Endodermal cell (in vitro differentiated cells): ENCODE measurements around the gene GFOD1. TPM values are rescaled to one million over a fixed set of nuclear protein-coding genes. Genes with fewer than 3 reads are reported as not detected.
"Not testable (repeated sequence)": the region's sequence is repeated elsewhere in the genome, so short reads cannot be mapped to it uniquely, and the experiment has no call there.

ENCODE experiments used
- DNase-seq: peaks from one replicate; pipeline ENCODE4 v3.0.0-alpha.2; 2017
- H3K27ac ChIP-seq: 2 replicates; pipeline ENCODE4 v1.5.1; 2013; ENCODE audit warnings: mild to moderate bottlenecking, low read depth, low read length, moderate library complexity
- H3K27me3 ChIP-seq: 2 replicates; pipeline ENCODE4 v1.6.1; 2013; ENCODE audit warnings: mild to moderate bottlenecking, low read length, moderate library complexity; ENCODE audit not compliant: insufficient read depth, control insufficient read depth, poor library complexity, severe bottlenecking
- H3K36me3 ChIP-seq: 2 replicates; pipeline ENCODE4 v1.7.0; 2013; ENCODE audit warnings: mild to moderate bottlenecking, low read length, moderate library complexity; ENCODE audit not compliant: control insufficient read depth, insufficient read depth
- H3K4me1 ChIP-seq: one replicate; pipeline ENCODE4 v1.7.0; 2013; ENCODE audit warnings: low read length; ENCODE audit not compliant: control insufficient read depth, insufficient read depth
- H3K4me3 ChIP-seq: 2 replicates; pipeline ENCODE4 v1.5.1; 2013; ENCODE audit warnings: mild to moderate bottlenecking, low read length, moderate library complexity
- H3K9ac ChIP-seq: 2 replicates; pipeline ENCODE4 v1.6.1; 2013; ENCODE audit warnings: mild to moderate bottlenecking, low read length, moderate library complexity; ENCODE audit not compliant: poor library complexity, severe bottlenecking; ENCODE audit errors: extremely low read depth
- H3K9me3 ChIP-seq: 2 replicates; pipeline ENCODE4 v1.6.1; 2013; ENCODE audit warnings: mild to moderate bottlenecking, low read length, moderate library complexity; ENCODE audit not compliant: control insufficient read depth
- H3K27ac Mint-ChIP-seq: 2 replicates; pipeline ENCODE4 v1.8.0; 2020; ENCODE audit warnings: mixed read lengths
- H3K27me3 Mint-ChIP-seq: 2 replicates; pipeline ENCODE4 v1.8.0; 2021; ENCODE audit warnings: mild to moderate bottlenecking, mixed read lengths; ENCODE audit not compliant: insufficient read depth
- H3K36me3 Mint-ChIP-seq: 2 replicates; pipeline ENCODE4 v1.8.0; 2020; ENCODE audit warnings: low read depth, mixed read lengths
- H3K4me1 Mint-ChIP-seq: 2 replicates; pipeline ENCODE4 v1.8.0; 2020; ENCODE audit warnings: mixed read lengths
- H3K4me3 Mint-ChIP-seq: 2 replicates; pipeline ENCODE4 v1.8.0; 2020; ENCODE audit warnings: mild to moderate bottlenecking, moderate library complexity, mixed read lengths
- H3K9me3 Mint-ChIP-seq: 2 replicates; pipeline ENCODE4 v1.8.0; 2020; ENCODE audit warnings: mild to moderate bottlenecking, mixed read lengths
- WGBS, 2 experiments: methylation state at CpG; one replicate each; pipeline versions ENCODE4 v1.1.5 to v1.1.7; 2013; ENCODE audit warnings: missing lambda C conversion rate in 2 of 2, mixed read lengths in 1 of 2; ENCODE audit not compliant: insufficient coverage in 1 of 2, insufficient read length in 1 of 2; 5-methylcytosine and 5-hydroxymethylcytosine counted together
- total RNA-seq, 2 donors: library from RNA; stranded (reverse); fragmentation: NEBNext Ultra II Directional in 1 of 2; extraction: Animal tissue kit (Norgen Biotek cat#: 25700) in 1 of 2; gene quantifications; 2 replicates in 1 of 2; 3 replicates in 1 of 2; pipeline ENCODE4 v1.2.1, GENCODE V29; 2021
- TF ChIP-seq, protein P1 (sequence below): fragments of 200-600 bp; sonication (generic); conservative IDR thresholded peaks from 2 replicates; pipeline ENCODE4 v1.5.0; 2021; ENCODE audit warnings: antibody characterized with exemption, mild to moderate bottlenecking

GFOD1 gene
- total RNA-seq, 2 donors from 2014 or later = 0.71 to 1.9 TPM

- no peaks in the 10 kb centered on the region for H3K36me3 ChIP-seq
- no peak overlapping the region for H3K9ac ChIP-seq
- no peak overlapping the region for H3K4me3 ChIP-seq
- DNase-seq = peak; percentile 48
- WGBS, 2 experiments = 88 to 94% methylated on average over 2 to 6 of the region's 6 CpGs
- peaks cover 2% of the 10 kb centered on the region for H3K4me1 ChIP-seq
- no peak overlapping the region for H3K27ac ChIP-seq
- TF ChIP-seq, protein P1, sequence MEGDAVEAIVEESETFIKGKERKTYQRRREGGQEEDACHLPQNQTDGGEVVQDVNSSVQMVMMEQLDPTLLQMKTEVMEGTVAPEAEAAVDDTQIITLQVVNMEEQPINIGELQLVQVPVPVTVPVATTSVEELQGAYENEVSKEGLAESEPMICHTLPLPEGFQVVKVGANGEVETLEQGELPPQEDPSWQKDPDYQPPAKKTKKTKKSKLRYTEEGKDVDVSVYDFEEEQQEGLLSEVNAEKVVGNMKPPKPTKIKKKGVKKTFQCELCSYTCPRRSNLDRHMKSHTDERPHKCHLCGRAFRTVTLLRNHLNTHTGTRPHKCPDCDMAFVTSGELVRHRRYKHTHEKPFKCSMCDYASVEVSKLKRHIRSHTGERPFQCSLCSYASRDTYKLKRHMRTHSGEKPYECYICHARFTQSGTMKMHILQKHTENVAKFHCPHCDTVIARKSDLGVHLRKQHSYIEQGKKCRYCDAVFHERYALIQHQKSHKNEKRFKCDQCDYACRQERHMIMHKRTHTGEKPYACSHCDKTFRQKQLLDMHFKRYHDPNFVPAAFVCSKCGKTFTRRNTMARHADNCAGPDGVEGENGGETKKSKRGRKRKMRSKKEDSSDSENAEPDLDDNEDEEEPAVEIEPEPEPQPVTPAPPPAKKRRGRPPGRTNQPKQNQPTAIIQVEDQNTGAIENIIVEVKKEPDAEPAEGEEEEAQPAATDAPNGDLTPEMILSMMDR = no peak
- no peaks in the 10 kb centered on the region for H3K9me3 ChIP-seq
- H3K36me3 Mint-ChIP-seq = no peaks in the 10 kb centered on the region
- H3K27me3 Mint-ChIP-seq = peaks cover 7% of the 10 kb centered on the region
- H3K4me3 Mint-ChIP-seq = no peak overlapping the region
- H3K27ac Mint-ChIP-seq = no peak overlapping the region
- H3K27me3 ChIP-seq = no peaks in the 10 kb centered on the region
- H3K9me3 Mint-ChIP-seq = no peaks in the 10 kb centered on the region
- H3K4me1 Mint-ChIP-seq = peaks cover 17% of the 10 kb centered on the region
Measured at GRCh38 chr6:13461805-13462204, 25.6 kb downstream of the GFOD1 start.

- 94 to 98% methylated on average over 3 to 4 of the region's 4 CpGs for WGBS, 2 experiments
- no peak overlapping the region for H3K27ac Mint-ChIP-seq
- no peak overlapping the region for H3K27ac ChIP-seq
- H3K9me3 Mint-ChIP-seq = no peaks in the 10 kb centered on the region
- H3K36me3 ChIP-seq = no peaks in the 10 kb centered on the region
- DNase-seq = peak; percentile 37
- no peak overlapping the region for H3K4me3 ChIP-seq
- H3K9me3 ChIP-seq = no peaks in the 10 kb centered on the region
- peaks cover 2% of the 10 kb centered on the region for H3K4me1 ChIP-seq
- no peaks in the 10 kb centered on the region for H3K36me3 Mint-ChIP-seq
- H3K4me3 Mint-ChIP-seq = no peak overlapping the region
- H3K4me1 Mint-ChIP-seq = peaks cover 17% of the 10 kb centered on the region
- no peak overlapping the region for H3K9ac ChIP-seq
- H3K27me3 ChIP-seq = no peaks in the 10 kb centered on the region
- peaks cover 7% of the 10 kb centered on the region for H3K27me3 Mint-ChIP-seq
- TF ChIP-seq, protein P1 = no peak
Measured at GRCh38 chr6:13461307-13461706, 26.1 kb downstream of the GFOD1 start.

DNA sequence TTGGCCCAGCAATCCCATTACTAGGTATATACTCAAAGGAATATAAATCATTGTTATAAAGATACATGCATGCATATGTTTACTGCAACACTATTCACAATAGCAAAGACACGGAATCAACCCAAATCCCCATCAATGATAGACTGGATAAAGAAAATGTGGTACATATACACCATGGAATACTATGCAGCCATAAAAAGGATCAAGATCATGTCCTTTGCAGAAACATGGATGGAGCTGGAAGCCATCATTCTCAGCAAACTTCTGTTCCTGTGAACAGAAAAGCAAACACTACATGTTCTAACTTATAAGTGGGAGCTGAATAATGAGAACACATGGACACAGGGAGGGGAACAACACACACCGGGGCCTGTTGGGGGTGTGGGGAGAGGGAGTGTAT lies 27.1 kb downstream of the GFOD1 start:
- not testable (repeated sequence) for DNase-seq, H3K9me3 ChIP-seq, H3K9me3 Mint-ChIP-seq, H3K27me3 ChIP-seq, H3K4me3 Mint-ChIP-seq, H3K36me3 Mint-ChIP-seq, H3K36me3 ChIP-seq, H3K4me3 ChIP-seq, H3K27ac ChIP-seq, H3K27me3 Mint-ChIP-seq, H3K4me1 ChIP-seq, H3K9ac ChIP-seq, H3K27ac Mint-ChIP-seq
- H3K4me1 Mint-ChIP-seq = peaks cover 17% of the 10 kb centered on the region
- 50% methylated on average over 2 of the region's 2 CpGs; no CpG with 5 or more reads in 1 of the 2 experiments for WGBS, 2 experiments

DNA sequence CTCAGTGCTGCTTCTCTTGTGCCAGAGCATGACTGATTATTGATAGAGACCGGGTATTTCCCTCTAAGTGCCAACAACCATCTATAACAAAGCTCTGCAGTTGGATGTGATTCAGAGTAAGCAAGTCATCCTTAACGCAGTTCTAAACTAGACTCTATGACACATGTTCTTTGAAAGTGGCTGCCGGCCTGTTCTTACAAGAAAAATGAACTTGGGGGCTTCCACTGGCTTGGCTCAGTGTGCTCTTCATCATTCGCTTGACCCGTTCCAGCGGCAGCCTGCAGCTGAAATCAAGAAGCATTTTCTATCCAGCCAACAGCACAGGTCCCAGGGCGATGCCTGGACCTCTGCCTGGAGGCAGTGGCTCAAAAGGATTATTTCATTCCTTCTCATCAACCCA lies 29.8 kb downstream of the GFOD1 start:
- Histone ChIP-seq H3K9ac (no peak overlapping the region), H3K4me1 (no peaks in the 10 kb centered on the region), H3K4me3 (no peak overlapping the region), H3K9me3 (no peaks in the 10 kb centered on the region), H3K36me3 (no peaks in the 10 kb centered on the region), H3K27me3 (no peaks in the 10 kb centered on the region), H3K27ac (no peak overlapping the region)
- TF ChIP-seq, protein P1 = no peak
- DNase-seq = peak; percentile 23
- Mint-ChIP-seq H3K4me1 (peaks cover 5% of the 10 kb centered on the region), H3K9me3 (no peaks in the 10 kb centered on the region), H3K27ac (no peak overlapping the region), H3K27me3 (peaks cover 7% of the 10 kb centered on the region), H3K36me3 (no peaks in the 10 kb centered on the region), H3K4me3 (no peak overlapping the region)
- 93 to 100% methylated on average over 7 of the region's 7 CpGs for WGBS, 2 experiments
